GM12874 (cell line): ENCODE measurements around the gene NODAL.

Source experiments
- CTCF ChIP-seq: IDR thresholded peaks from 2 replicates; pipeline ENCODE4 v1.5.1; 2011; ENCODE audit warnings: low read depth, mild to moderate bottlenecking, control low read depth, low read length, moderate library complexity; ENCODE audit not compliant: insufficient read depth

The NODAL gene

GRCh38 chr10:70445718-70446657 is 4.5 kb upstream of the NODAL start:
- TF ChIP-seq CTCF, result no peak

- TF ChIP-seq CTCF, result no peak
Measured at GRCh38 chr10:70444744-70445143, 3.3 kb upstream of the NODAL start.

GRCh38 chr10:70442332-70442988 is 979 bp upstream of the NODAL start:
- TF ChIP-seq CTCF, result no peak

GRCh38 chr10:70441895-70442309 is 421 bp upstream of the NODAL start:
- TF ChIP-seq CTCF, result no peak

GRCh38 chr10:70440296-70441160 is 953 bp downstream of the NODAL start:
- TF ChIP-seq CTCF, result no peak

- TF ChIP-seq CTCF, result no peak
Measured at GRCh38 chr10:70437721-70438120, 3.8 kb downstream of the NODAL start.
